Measurements from ENCODE around the gene WNK3.

Gene WNK3

DNA sequence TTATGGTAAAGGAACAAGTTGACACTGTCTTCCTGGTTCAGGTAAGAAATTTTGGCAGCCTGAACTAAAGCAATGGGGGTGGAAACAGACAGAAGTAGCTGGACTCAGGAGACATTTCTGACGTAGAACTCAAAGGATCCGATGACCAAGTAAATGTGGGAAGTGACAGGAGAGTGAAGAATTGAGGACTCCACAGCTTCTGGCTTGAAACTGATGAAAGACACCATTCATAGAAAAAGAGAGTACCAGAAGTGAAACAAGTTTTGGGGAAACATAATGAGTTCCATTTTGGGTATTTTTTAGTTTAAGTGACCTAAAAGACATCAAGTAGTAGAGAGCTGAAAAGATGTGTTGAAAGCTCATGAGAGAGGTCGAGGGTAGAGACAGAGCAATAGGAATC is 180.5 kb downstream of the WNK3 start:
- H3K4me3 ChIP-seq (ENCODE audit: low read length): no peak overlapping the region
- no peak for DNase-seq (ENCODE audit: low read depth, low spot score)

DNA sequence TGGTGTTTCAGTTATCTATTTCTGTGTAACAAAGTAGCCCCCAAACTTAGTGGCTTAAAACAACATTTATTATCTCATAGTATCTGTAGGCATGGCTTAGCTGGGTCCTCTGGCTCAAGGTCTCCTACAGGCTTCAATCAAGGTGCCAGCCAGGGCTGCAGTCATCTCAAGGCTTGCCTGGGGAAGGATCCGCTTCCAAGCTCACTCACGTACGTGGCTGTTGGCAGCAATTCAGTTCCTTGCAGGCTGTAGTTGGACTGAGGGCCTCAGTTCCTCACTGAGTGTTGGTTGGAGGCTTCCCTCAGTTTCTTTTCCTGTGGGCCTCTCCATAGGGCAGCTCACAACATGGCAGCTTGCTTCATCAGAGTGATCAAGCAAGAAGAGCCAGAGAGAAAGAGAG is 184.1 kb downstream of the WNK3 start:
- no peak overlapping the region for H3K4me3 ChIP-seq (ENCODE audit: low read length)

DNA sequence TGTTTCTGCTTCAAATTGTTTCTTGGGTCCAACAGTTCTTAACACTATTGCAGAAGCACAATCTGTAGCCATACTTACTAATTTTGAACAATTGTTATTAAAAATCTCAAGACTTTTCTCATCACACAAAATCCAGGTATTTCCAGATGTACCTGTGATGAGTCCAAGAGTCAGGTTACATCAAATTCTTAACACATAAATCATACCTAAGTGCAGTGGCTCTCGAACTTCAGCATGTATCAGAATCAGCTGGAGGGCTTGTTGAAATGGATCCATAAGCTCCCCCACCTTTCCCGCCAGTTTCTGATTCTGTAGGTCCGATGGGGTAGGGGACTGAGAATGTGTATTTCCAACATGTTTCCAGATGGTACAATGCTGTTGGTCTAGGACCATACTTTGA is 185.4 kb downstream of the WNK3 start:
- H3K4me3 ChIP-seq (ENCODE audit: low read length): no peak overlapping the region
- DNase-seq (ENCODE audit: low read depth, low spot score): no peak

More for the DNA sequence above, 184.1 kb downstream of the WNK3 start:
- no peak for DNase-seq (ENCODE audit: low read depth, low spot score)

- no peak overlapping the region for H3K4me3 ChIP-seq (ENCODE audit: low read length)
Observed at GRCh38 chrX:54171527-54172250, 186.2 kb downstream of the WNK3 start.

GRCh38 chrX:54171091-54171490 is 186.8 kb downstream of the WNK3 start:
- DNase-seq (ENCODE audit: low read depth, low spot score): no peak
- no peak overlapping the region for H3K4me3 ChIP-seq (ENCODE audit: low read length)

More at GRCh38 chrX:54171527-54172250, 186.2 kb downstream of the WNK3 start:
- no peak for DNase-seq (ENCODE audit: low read depth, low spot score)

DNA sequence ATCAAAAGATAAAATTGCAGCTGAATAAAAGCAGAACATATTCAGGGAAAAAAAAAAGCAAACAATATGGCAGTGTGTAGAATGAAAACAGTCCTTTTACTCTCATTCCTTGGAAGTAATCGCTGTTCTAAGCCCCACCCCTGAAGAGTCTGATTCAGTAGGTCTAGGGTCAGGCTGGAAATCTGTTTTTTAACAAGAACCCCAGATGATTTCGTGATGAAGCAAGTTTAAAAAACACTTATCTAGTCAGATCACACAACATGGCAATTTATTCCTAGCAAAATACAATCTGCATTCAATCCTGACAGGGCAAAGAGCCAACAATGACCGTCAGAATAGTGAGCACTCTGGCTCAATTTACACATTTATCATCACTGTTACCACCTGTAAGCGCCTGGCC is 190.9 kb downstream of the WNK3 start:
- H3K4me3 ChIP-seq (ENCODE audit: low read length): no peak overlapping the region
- DNase-seq (ENCODE audit: low read depth, low spot score): no peak

GRCh38 chrX:54157561-54157960 is 200.3 kb downstream of the WNK3 start:
- peak; percentile 9 for DNase-seq (ENCODE audit: low read depth, low spot score)
- H3K4me3 ChIP-seq (ENCODE audit: low read length): no peak overlapping the region
